T-helper 17 cell (primary cell): ENCODE data around the gene NRROS. TPM values are rescaled to one million over a fixed set of nuclear protein-coding genes. Genes with fewer than 3 reads are reported as not detected.

Experiments used
- total RNA-seq, 4 donors: library from RNA in 2 of 4; stranded (reverse) in 2 of 4; gene quantifications; one replicate each; pipeline ENCODE4 v1.2.3 and lab custom pipeline; 2022 to 2026

The NRROS gene
- total RNA-seq, 2 donors from 2014 or later = 15.1 to 15.5 TPM

Other genes with a start within 250 kb of the NRROS start
- 10 to 100 TPM; 58.8 to 86.0 TPM for gene UBXN7, start 207.3 kb upstream of the NRROS start, total RNA-seq
- gene RNF168, start 135.9 kb upstream of the NRROS start, total RNA-seq = 10 to 100 TPM; 36.9 to 37.9 TPM
- not detected for gene SMCO1, start 124.3 kb upstream of the NRROS start, total RNA-seq
- 10 to 100 TPM; 18.1 to 29.6 TPM for gene WDR53, start 71.1 kb upstream of the NRROS start, total RNA-seq
- gene FBXO45, start 71.0 kb upstream of the NRROS start, total RNA-seq = 1 to 10 TPM; 4.9 to 8.3 TPM
- 1 to 10 TPM; 1.4 to 2.1 TPM for gene CEP19, start 72.6 kb downstream of the NRROS start, total RNA-seq
- 10 to 100 TPM; 18.0 to 19.7 TPM for gene PIGX, start 72.7 kb downstream of the NRROS start, total RNA-seq
- gene PAK2, start 100.2 kb downstream of the NRROS start, total RNA-seq = 10 to 100 TPM; 70.6 to 80.0 TPM
- 10 to 100 TPM; 59.3 to 65.5 TPM for gene SENP5, start 228.2 kb downstream of the NRROS start, total RNA-seq